PC-9 (cell line): ENCODE results near the gene GNMT. TPM values are rescaled to one million over a fixed set of nuclear protein-coding genes. Genes with fewer than 3 reads are reported as not detected.
"Not testable (repeated sequence)": the region's sequence is repeated elsewhere in the genome, so short reads cannot be mapped to it uniquely, and the experiment has no call there.

ENCODE experiments used
- BruUV-seq: library from RNA; stranded (reverse); fragments of 400-500 nt; replicated peaks from 2 replicates; lab custom pipeline; 2021; lab: Mats Ljungman, UMichigan
- CTCF ChIA-PET: fragments of 300-600 bp; sonication (Branson Sonifier 250); formaldehyde crosslinking; loops from one replicate; lab custom pipeline; 2022; ENCODE audit warnings: antibody characterized with exemption; lab: Charles Lee
- POLR2A ChIA-PET: fragments of 300-600 bp; sonication (Branson Sonifier 250); formaldehyde crosslinking; loops from one replicate; lab custom pipeline; 2022; ENCODE audit warnings: antibody characterized with exemption; ENCODE audit not compliant: unreplicated experiment; lab: Charles Lee
- DNase-seq, 2 experiments: peaks; one replicate each; pipeline versions ENCODE4 v3.0.0 to v3.0.0-alpha.2; 2015 to 2022; ENCODE audit warnings: mixed read lengths in 1 of 2
- H2AFZ ChIP-seq: fragments of 200-600 bp; sonication (generic); 2 replicates; pipeline ENCODE4 v1.8.1; 2017; ENCODE audit warnings: antibody characterized with exemption
- H3F3A ChIP-seq: fragments of 200-600 bp; sonication (generic); 2 replicates; pipeline ENCODE4 v1.8.1; 2017; ENCODE audit warnings: antibody characterized with exemption, mild to moderate bottlenecking, low read depth; ENCODE audit not compliant: insufficient read depth
- H3K27ac ChIP-seq: fragments of 200-600 bp; sonication (generic); 2 replicates; pipeline ENCODE4 v1.6.1; 2016; ENCODE audit warnings: mixed run types
- H3K27me3 ChIP-seq: fragments of 200-600 bp; sonication (generic); 2 replicates; pipeline ENCODE4 v1.6.1; 2016; ENCODE audit warnings: low read depth, mixed run types; ENCODE audit not compliant: insufficient read depth
- H3K36me3 ChIP-seq: fragments of 200-600 bp; sonication (generic); 2 replicates; pipeline ENCODE4 v1.6.1; 2016; ENCODE audit warnings: low read depth, mixed run types
- H3K4me1 ChIP-seq: fragments of 200-600 bp; sonication (generic); replicated peaks from 2 replicates; pipeline ENCODE4 v1.6.1; 2016; ENCODE audit warnings: mixed run types; ENCODE audit not compliant: insufficient read depth
- H3K4me2 ChIP-seq: fragments of 200-600 bp; sonication (generic); 2 replicates; pipeline ENCODE4 v1.6.1; 2017; ENCODE audit warnings: mixed run types
- H3K4me3 ChIP-seq: fragments of 200-600 bp; sonication (generic); 2 replicates; pipeline ENCODE4 v1.6.1; 2016; ENCODE audit warnings: mixed run types
- H3K79me2 ChIP-seq: fragments of 200-600 bp; sonication (generic); 2 replicates; pipeline ENCODE4 v1.6.1; 2017; ENCODE audit warnings: low read depth, mixed run types
- H3K9me2 ChIP-seq: fragments of 200-600 bp; sonication (generic); 2 replicates; pipeline ENCODE4 v1.8.1; 2017; ENCODE audit warnings: mild to moderate bottlenecking; ENCODE audit not compliant: insufficient read depth
- H3K9me3 ChIP-seq: fragments of 200-600 bp; sonication (generic); 2 replicates; pipeline ENCODE4 v1.8.1; 2016; ENCODE audit warnings: low read depth; ENCODE audit not compliant: insufficient read depth
- H4K20me1 ChIP-seq: fragments of 200-600 bp; sonication (generic); 2 replicates; pipeline ENCODE4 v1.8.1; 2017; ENCODE audit not compliant: insufficient read depth
- CTCF ChIP-seq: fragments of 200-600 bp; sonication (generic); conservative IDR thresholded peaks from 2 replicates; pipeline ENCODE4 v1.6.1; 2017; ENCODE audit warnings: mixed run types, antibody characterized with exemption, mild to moderate bottlenecking, moderate library complexity
- EZH2 ChIP-seq: fragments of 200-600 bp; sonication (generic); IDR thresholded peaks from 2 replicates; pipeline ENCODE4 v1.8.0; 2017; ENCODE audit warnings: antibody characterized with exemption, low read depth
- intact Hi-C: fragments of 100-400 bp; cut with micrococcal nuclease; formaldehyde crosslinking; loops from one replicate; pipeline ENCODE4 v1.10.0; 2022; ENCODE audit not compliant: unreplicated experiment
- total RNA-seq: library from RNA; stranded (reverse); gene quantifications from 2 replicates; pipeline ENCODE4 v1.2.3, GENCODE V29; 2021

Gene GNMT
- total RNA-seq, 1 experiment from 2014 or later = 0.57 TPM

- Histone ChIP-seq H3K9me2 (no peaks in the 10 kb centered on the region), H3K27ac (no peak overlapping the region), H4K20me1 (no peaks in the 10 kb centered on the region), H3K4me3 (no peak overlapping the region), H3K79me2 (no peaks in the 10 kb centered on the region), H3K4me1 (no peaks in the 10 kb centered on the region), H3K36me3 (peaks cover 10% of the 10 kb centered on the region; the same call in 1 of the 2 replicates), H3F3A (0 out of 2 replicates have a peak, but pooled peaks cover 4% of the 10 kb centered on the region), H3K9me3 (no peaks in the 10 kb centered on the region), H2AFZ (no peak overlapping the region), H3K4me2 (no peak overlapping the region), H3K27me3 (no peaks in the 10 kb centered on the region)
- BruUV-seq = no TSS peak
- POLR2A ChIA-PET = no interaction called here
- TF ChIP-seq EZH2 (no peak), CTCF (no peak)
- intact Hi-C loops = no loop called here
- CTCF ChIA-PET = interaction anchor here (0.6 kb wide), 1 partner anchor 191 kb away, joined by 8 read pairs; no protein-coding TSS in a partner anchor
- DNase-seq = no peak
Observed at GRCh38 chr6:42940493-42941045, 20.0 kb upstream of the GNMT start.

GRCh38 chr6:42941356-42941755 is 19.2 kb upstream of the GNMT start:
- H3K4me3 ChIP-seq, H3K36me3 ChIP-seq, H3K27me3 ChIP-seq, H3K4me1 ChIP-seq, intact Hi-C loops, H3K27ac ChIP-seq, H2AFZ ChIP-seq, DNase-seq, H3K9me3 ChIP-seq, H3K9me2 ChIP-seq, H3F3A ChIP-seq, BruUV-seq, H3K4me2 ChIP-seq, H4K20me1 ChIP-seq, H3K79me2 ChIP-seq, CTCF ChIA-PET: not testable (repeated sequence)
- POLR2A ChIA-PET = interaction anchor here (0.7 kb wide), 1 partner anchor 33 kb away, joined by 6 read pairs; no protein-coding TSS in a partner anchor

GRCh38 chr6:42942444-42942843 is 18.1 kb upstream of the GNMT start:
- H3K9me3 ChIP-seq = no peaks in the 10 kb centered on the region
- no TSS peak for BruUV-seq
- no peak overlapping the region for H3K27ac ChIP-seq
- H3F3A ChIP-seq = 0 out of 2 replicates have a peak, but pooled peaks cover 4% of the 10 kb centered on the region
- ChIA-PET POLR2A (no interaction called here), CTCF (interaction anchor here (0.7 kb wide), 1 partner anchor 201 kb away, joined by 5 read pairs; no protein-coding TSS in a partner anchor)
- H3K36me3 ChIP-seq = no peaks in the 10 kb centered on the region
- intact Hi-C loops = no loop called here
- H2AFZ ChIP-seq = no peak overlapping the region
- H4K20me1 ChIP-seq = no peaks in the 10 kb centered on the region
- DNase-seq = no peak
- H3K4me1 ChIP-seq = no peaks in the 10 kb centered on the region
- no peaks in the 10 kb centered on the region for H3K9me2 ChIP-seq
- no peak overlapping the region for H3K4me3 ChIP-seq
- no peaks in the 10 kb centered on the region for H3K79me2 ChIP-seq
- TF ChIP-seq EZH2 = no peak
- TF ChIP-seq CTCF = no peak
- no peaks in the 10 kb centered on the region for H3K27me3 ChIP-seq
- H3K4me2 ChIP-seq = no peak overlapping the region

GRCh38 chr6:42947950-42948349 is 12.6 kb upstream of the GNMT start:
- CTCF ChIA-PET = no interaction called here

More at GRCh38 chr6:42947950-42948349, 12.6 kb upstream of the GNMT start:
- no peak for TF ChIP-seq CTCF
- no peak for TF ChIP-seq EZH2
- Histone ChIP-seq H3K4me3 (no peak overlapping the region), H3K9me3 (no peaks in the 10 kb centered on the region), H3K4me2 (no peak overlapping the region), H3K79me2 (no peaks in the 10 kb centered on the region), H3K27me3 (no peaks in the 10 kb centered on the region), H2AFZ (no peak overlapping the region), H3K36me3 (no peaks in the 10 kb centered on the region), H3K9me2 (no peaks in the 10 kb centered on the region), H3K4me1 (no peaks in the 10 kb centered on the region), H3F3A (peaks cover 3% of the 10 kb centered on the region; the same call in 1 of the 2 replicates), H4K20me1 (no peaks in the 10 kb centered on the region), H3K27ac (no peak overlapping the region)
- DNase-seq = no peak
- POLR2A ChIA-PET = interaction anchor here (0.7 kb wide), 1 partner anchor 9 kb away, joined by 4 read pairs; no protein-coding TSS in a partner anchor
- no TSS peak for BruUV-seq
- intact Hi-C loops = no loop called here
